ENCODE measurements around the gene ZNF593OS. TPM values are rescaled to one million over a fixed set of nuclear protein-coding genes. Genes with fewer than 3 reads are reported as not detected.

Gene ZNF593OS
- total RNA-seq, 2 donors from 2014 or later, result not detected

GRCh38 chr1:26203642-26204318 is 32.1 kb upstream of the ZNF593OS start:
- H3K27me3 ChIP-seq, result no peaks in the 10 kb centered on the region
- TF ChIP-seq POLR2A (IDR thresholded peaks at IDR 0.05) (no peak), CTCF (IDR thresholded peaks at IDR 0.05) (no peak)
- H3K27ac ChIP-seq, result no peak overlapping the region
- no peaks in the 10 kb centered on the region for H3K9me3 ChIP-seq
- WGBS, 2 donors, result 47 to 64% methylated on average over 7 to 9 of the region's 9 CpGs
- DNase-seq, result no peak
- intact Hi-C loops (cut with DNase I), result no loop called here
- H3K4me3 ChIP-seq, result no peak overlapping the region
- no peaks in the 10 kb centered on the region for H3K4me1 ChIP-seq
- ATAC-seq, result no peak
- no peaks in the 10 kb centered on the region for H3K36me3 ChIP-seq (replicated peaks in 1 of 2; ENCODE audit: insufficient read depth in 1 of 2, low read depth in 2 of 2)

DNA sequence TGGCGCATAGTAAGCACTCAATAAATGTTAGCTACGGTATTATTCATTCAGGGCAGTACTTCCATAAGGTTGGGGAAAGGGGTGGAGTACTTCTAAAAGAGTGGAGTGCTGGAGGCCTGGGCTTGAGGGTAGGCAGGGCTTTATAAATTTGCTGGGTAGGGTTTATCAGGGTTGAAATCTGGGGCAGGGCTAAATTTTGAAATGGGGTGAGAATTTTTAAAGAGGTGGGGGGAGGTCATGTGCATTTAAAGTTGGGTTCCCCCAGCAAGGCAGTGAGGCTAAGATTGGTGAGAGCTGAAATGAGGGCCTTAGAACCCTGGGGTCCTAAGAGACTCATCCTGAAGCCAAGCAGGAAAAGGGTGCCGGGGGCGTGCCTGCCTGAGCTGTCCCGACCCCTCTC is 28.8 kb upstream of the ZNF593OS start:
- WGBS, 2 donors, result 86 to 88% methylated on average over 5 of the region's 5 CpGs
- TF ChIP-seq CTCF (IDR thresholded peaks at IDR 0.05) (no peak), POLR2A (IDR thresholded peaks at IDR 0.05) (no peak)

DNA sequence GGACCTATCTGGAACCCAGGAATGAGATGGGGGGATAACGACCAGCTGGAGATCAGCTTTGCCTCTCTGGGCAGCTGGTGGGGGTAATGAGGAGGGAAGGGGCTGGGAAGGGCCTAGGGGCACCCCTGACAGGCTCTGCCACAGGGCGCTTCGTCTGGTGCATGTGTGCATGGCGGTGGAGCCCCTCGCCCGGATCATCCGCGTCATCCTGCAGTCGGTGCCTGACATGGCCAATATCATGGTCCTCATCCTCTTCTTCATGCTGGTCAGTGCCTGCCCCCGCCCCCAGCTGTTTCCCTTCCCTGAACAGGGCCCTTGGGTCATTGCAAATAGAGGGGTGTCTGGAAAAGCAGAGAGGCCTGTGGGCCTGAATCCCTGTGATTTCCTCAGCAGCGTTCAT is 26.2 kb upstream of the ZNF593OS start:
- H3K9me3 ChIP-seq, result no peaks in the 10 kb centered on the region
- TF ChIP-seq POLR2A (IDR thresholded peaks at IDR 0.05) (no peak), CTCF (IDR thresholded peaks at IDR 0.05) (no peak)
- 67 to 79% methylated on average over 11 of the region's 11 CpGs for WGBS, 2 donors
- no peak overlapping the region for H3K27ac ChIP-seq
- H3K4me1 ChIP-seq, result no peaks in the 10 kb centered on the region
- intact Hi-C loops (cut with DNase I), result no loop called here
- H3K27me3 ChIP-seq, result no peaks in the 10 kb centered on the region
- DNase-seq (no peak), ATAC-seq (no peak)
- H3K4me3 ChIP-seq, result no peak overlapping the region
- H3K36me3 ChIP-seq (replicated peaks in 1 of 2; ENCODE audit: insufficient read depth in 1 of 2, low read depth in 2 of 2), result no peaks in the 10 kb centered on the region

More for the DNA sequence above, 28.8 kb upstream of the ZNF593OS start:
- no peak for ATAC-seq
- no peaks in the 10 kb centered on the region for H3K9me3 ChIP-seq
- intact Hi-C loops (cut with DNase I), result no loop called here
- no peaks in the 10 kb centered on the region for H3K27me3 ChIP-seq
- H3K4me3 ChIP-seq, result no peak overlapping the region
- no peaks in the 10 kb centered on the region for H3K36me3 ChIP-seq (replicated peaks in 1 of 2; ENCODE audit: insufficient read depth in 1 of 2, low read depth in 2 of 2)
- no peaks in the 10 kb centered on the region for H3K4me1 ChIP-seq
- DNase-seq, result no peak
- H3K27ac ChIP-seq, result no peak overlapping the region

GRCh38 chr1:26197301-26197700 is 25.7 kb upstream of the ZNF593OS start:
- intact Hi-C loops (cut with DNase I), result no loop called here
- TF ChIP-seq POLR2A (IDR thresholded peaks at IDR 0.05) (no peak), CTCF (IDR thresholded peaks at IDR 0.05) (no peak)
- no peak overlapping the region for H3K27ac ChIP-seq
- 82 to 100% methylated on average over 2 to 3 of the region's 3 CpGs for WGBS, 2 donors
- H3K4me3 ChIP-seq, result no peak overlapping the region
- DNase-seq, result no peak
- H3K36me3 ChIP-seq (replicated peaks in 1 of 2; ENCODE audit: insufficient read depth in 1 of 2, low read depth in 2 of 2), result no peaks in the 10 kb centered on the region
- H3K27me3 ChIP-seq, result no peaks in the 10 kb centered on the region
- no peaks in the 10 kb centered on the region for H3K4me1 ChIP-seq
- ATAC-seq, result no peak
- no peaks in the 10 kb centered on the region for H3K9me3 ChIP-seq

- intact Hi-C loops (cut with DNase I), result no loop called here
- H3K27ac ChIP-seq, result no peak overlapping the region
- no peaks in the 10 kb centered on the region for H3K4me1 ChIP-seq
- H3K36me3 ChIP-seq (replicated peaks in 1 of 2; ENCODE audit: insufficient read depth in 1 of 2, low read depth in 2 of 2), result no peaks in the 10 kb centered on the region
- H3K27me3 ChIP-seq, result no peaks in the 10 kb centered on the region
- H3K4me3 ChIP-seq, result no peak overlapping the region
- ATAC-seq (no peak), DNase-seq (no peak)
- TF ChIP-seq POLR2A (IDR thresholded peaks at IDR 0.05) (no peak), CTCF (IDR thresholded peaks at IDR 0.05) (no peak)
- H3K9me3 ChIP-seq, result no peaks in the 10 kb centered on the region
- WGBS, 2 donors, result 77 to 89% methylated on average over 3 of the region's 3 CpGs
Measured at GRCh38 chr1:26195805-26196204, 24.2 kb upstream of the ZNF593OS start.
